NB4 (cell line): Measurements from ENCODE around the gene SPATA2.

Experiments
- CTCF ChIP-seq: IDR thresholded peaks from one replicate; pipeline ENCODE4 v1.5.1; 2012; ENCODE audit warnings: low read depth, low read length
- MAX ChIP-seq: IDR thresholded peaks from 2 replicates; pipeline ENCODE4 v1.6.1; 2011; ENCODE audit warnings: low read depth, low read length

DNA sequence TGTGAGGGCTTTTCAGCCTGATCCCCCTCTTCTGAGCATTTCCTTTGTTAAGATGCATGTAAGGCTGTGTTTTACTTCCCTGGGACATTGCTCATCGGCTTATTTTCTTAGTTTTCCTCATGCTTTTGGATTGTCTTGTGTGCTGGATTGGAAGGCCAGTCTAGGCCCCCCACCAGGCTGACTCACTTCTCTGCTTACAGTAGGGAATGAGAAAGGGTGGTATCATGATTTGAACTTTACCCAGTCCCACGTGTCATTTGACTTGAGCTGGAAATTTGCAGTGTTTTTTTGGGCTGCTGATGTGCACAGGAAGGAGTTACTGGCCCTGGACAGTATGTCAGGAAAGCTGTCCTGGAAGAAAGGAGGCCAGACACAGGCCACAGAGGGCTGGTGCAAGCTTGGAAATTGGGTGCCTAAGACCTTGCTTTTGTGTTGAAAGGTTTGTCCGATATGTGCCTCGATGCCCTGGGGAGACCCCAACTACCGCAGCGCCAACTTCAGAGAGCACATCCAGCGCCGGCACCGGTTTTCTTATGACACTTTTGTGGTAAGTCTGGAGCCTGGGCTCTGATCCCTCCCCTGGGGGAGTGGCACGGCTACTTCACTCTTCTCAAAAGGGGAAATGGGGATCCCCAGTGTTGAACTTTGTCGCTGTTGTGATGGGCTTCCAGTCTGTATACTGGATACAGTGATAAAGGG, 33.6 kb upstream of the SPATA2 start:
- TF ChIP-seq CTCF (no peak), MAX (no peak)
